SH-SY5Y (cell line): ENCODE results near the gene TMEM165.

Experiments used
- GATA2 ChIP-seq: IDR thresholded peaks from 2 replicates; pipeline ENCODE4 v1.6.1; 2011; ENCODE audit warnings: mild to moderate bottlenecking, low read depth, low read length
- GATA3 ChIP-seq: IDR thresholded peaks from 2 replicates; pipeline ENCODE4 v1.6.1; 2011; ENCODE audit warnings: low read depth, mild to moderate bottlenecking, low read length, moderate library complexity

GRCh38 chr4:55359397-55359916 lies 36.3 kb upstream of the TMEM165 start:
- TF ChIP-seq GATA2, result no peak
- no peak for TF ChIP-seq GATA3
